AG04449 (cell line): ENCODE measurements around the gene SDR42E2.
"Not testable (repeated sequence)": the region's sequence is repeated elsewhere in the genome, so short reads cannot be mapped to it uniquely, and the experiment has no call there.

ENCODE experiments used
- CTCF ChIA-PET: fragments of 350-600 bp; formaldehyde crosslinking; extraction: SDS; loops from one replicate; lab custom pipeline; 2021; ENCODE audit warnings: antibody characterized with exemption; lab: Yijun Ruan, JAX
- POLR2A ChIA-PET: fragments of 400-600, 350-600 bp; formaldehyde crosslinking; extraction: SDS; loops from one replicate; lab custom pipeline; 2020; ENCODE audit warnings: antibody characterized with exemption, inconsistent platforms; lab: Yijun Ruan, JAX
- DNase-seq: peaks from one replicate; pipeline ENCODE4 v3.0.0-alpha.2; 2010; ENCODE audit warnings: low read depth, low spot score
- H3K4me3 ChIP-seq: 2 replicates; pipeline ENCODE4 v1.5.1; 2011; ENCODE audit warnings: low read depth, mild to moderate bottlenecking, control low read depth, low read length
- TF ChIP-seq, protein P1 (sequence below): IDR thresholded peaks from one replicate; pipeline ENCODE4 v1.5.1; 2011; ENCODE audit warnings: mild to moderate bottlenecking, moderate library complexity, low read length, control low read depth, inconsistent platforms; ENCODE audit not compliant: insufficient read depth; ENCODE audit errors: missing control alignments

Gene SDR42E2

DNA sequence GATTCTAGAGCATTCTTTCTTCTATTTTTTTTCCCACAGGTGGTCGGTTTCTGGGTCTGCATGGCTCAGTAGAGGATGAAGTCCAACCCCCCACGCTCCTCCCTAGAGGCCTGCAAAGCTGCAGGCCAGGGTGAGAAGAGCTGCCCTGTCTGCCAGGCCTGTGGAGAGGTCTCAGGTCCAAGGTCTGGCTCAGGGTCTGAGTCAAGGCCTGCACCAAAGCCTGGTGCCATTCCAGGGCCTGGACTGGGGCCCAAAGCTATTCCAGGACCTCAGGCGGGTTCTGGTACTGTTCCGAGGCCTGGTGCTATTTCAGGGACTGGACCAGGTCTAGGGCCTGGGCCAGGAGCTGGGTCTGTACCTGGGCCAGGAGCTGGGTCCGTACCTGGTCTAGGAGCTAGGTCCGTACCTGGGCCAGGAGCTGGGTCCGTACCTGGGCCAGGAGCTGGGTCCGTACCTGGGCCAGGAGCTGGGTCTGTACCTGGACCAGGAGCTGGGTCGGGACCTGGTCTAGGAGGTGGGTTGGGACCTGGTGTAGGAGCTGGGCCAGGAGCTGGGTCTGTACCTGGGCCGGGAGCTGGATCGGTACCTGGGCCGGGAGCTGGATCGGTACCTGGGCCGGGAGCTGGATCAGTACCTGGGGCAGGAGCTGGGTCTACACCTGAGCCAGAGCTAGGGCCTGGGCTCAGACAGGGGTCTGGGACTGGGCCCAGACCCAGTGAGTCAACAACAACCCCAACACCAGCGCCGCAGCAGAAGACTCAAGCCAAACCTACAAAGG lies 3.4 kb downstream of the SDR42E2 start:
- no peak overlapping the region for H3K4me3 ChIP-seq
- POLR2A ChIA-PET = no interaction called here

DNA sequence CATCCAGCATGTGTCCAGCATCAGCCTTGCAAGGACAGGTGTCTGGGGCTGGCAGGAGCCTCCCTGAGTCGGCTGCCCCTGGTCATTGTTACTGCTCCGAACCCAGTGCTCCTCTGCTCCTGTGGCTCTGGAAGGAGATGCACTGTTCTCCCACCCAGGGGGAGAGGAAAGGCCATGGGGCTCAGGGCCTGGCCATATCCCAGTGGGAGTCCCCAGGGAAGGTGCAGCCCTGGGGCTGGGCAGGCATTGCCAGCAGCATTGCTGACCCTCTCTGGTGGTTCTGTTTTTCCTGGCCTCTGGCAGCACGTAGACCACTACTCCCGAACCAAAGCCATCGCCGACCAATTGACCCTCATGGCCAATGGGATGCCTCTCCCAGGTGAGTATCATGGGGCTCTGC lies 9.6 kb downstream of the SDR42E2 start:
- H3K4me3 ChIP-seq = no peak overlapping the region
- no peak for DNase-seq
- ChIA-PET POLR2A (no interaction called here), CTCF (no interaction called here)
- TF ChIP-seq, protein P1, sequence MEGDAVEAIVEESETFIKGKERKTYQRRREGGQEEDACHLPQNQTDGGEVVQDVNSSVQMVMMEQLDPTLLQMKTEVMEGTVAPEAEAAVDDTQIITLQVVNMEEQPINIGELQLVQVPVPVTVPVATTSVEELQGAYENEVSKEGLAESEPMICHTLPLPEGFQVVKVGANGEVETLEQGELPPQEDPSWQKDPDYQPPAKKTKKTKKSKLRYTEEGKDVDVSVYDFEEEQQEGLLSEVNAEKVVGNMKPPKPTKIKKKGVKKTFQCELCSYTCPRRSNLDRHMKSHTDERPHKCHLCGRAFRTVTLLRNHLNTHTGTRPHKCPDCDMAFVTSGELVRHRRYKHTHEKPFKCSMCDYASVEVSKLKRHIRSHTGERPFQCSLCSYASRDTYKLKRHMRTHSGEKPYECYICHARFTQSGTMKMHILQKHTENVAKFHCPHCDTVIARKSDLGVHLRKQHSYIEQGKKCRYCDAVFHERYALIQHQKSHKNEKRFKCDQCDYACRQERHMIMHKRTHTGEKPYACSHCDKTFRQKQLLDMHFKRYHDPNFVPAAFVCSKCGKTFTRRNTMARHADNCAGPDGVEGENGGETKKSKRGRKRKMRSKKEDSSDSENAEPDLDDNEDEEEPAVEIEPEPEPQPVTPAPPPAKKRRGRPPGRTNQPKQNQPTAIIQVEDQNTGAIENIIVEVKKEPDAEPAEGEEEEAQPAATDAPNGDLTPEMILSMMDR = no peak

More for the DNA sequence above, 3.4 kb downstream of the SDR42E2 start:
- DNase-seq = no peak
- CTCF ChIA-PET = interaction anchor here (1.6 kb wide), 1 partner anchor 88 kb away, joined by 4 read pairs; no protein-coding TSS in a partner anchor
- TF ChIP-seq, protein P1 = no peak

DNA sequence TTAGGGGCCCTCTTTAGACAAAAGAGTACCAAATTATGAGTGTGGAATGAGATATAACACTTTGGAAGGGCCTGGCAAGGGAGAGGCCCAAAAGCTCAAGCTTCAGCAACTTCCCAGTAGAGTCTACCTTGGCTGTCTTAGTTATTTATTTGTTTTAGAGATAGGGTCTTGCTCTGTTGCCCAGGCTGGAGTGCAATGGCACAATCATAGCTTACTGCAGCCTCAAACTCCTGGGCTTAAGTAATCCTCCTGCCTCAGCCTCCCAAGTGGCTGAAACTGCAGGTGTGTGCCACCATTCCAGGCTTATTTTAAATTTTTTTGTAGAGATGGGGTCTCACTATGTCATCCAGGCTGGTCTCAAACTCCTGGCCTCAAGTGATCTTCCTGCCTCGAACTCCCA lies 10.3 kb downstream of the SDR42E2 start:
- CTCF ChIA-PET, H3K4me3 ChIP-seq, DNase-seq, POLR2A ChIA-PET: not testable (repeated sequence)

DNA sequence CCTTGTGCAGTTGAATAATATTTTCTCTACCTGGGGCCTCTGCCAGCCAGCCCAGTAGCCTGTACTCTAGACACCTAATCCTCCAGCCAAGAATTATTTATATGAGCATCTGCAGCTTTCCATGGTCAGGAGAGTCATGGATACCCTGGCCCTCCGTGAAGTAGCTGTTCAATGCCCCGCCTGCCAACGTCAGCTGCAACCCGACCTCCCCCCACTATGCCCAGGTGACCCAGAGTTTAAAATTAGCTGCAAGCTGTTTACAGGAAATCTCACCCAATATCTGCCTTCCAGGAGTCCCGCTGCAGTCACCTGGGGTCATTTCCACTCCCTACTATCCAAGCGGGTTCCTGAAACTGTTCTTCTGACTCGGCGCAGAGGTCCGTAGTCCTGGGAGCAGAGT lies 12.3 kb downstream of the SDR42E2 start:
- no peak overlapping the region for H3K4me3 ChIP-seq
- DNase-seq = no peak
- TF ChIP-seq, protein P1 = no peak
- ChIA-PET CTCF (interaction anchor here (1.2 to 2.7 kb wide), 2 partner anchors 14 to 174 kb away, joined by 3 to 11 read pairs; partner anchors contain the start of gene PDZD9), POLR2A (no interaction called here)

DNA sequence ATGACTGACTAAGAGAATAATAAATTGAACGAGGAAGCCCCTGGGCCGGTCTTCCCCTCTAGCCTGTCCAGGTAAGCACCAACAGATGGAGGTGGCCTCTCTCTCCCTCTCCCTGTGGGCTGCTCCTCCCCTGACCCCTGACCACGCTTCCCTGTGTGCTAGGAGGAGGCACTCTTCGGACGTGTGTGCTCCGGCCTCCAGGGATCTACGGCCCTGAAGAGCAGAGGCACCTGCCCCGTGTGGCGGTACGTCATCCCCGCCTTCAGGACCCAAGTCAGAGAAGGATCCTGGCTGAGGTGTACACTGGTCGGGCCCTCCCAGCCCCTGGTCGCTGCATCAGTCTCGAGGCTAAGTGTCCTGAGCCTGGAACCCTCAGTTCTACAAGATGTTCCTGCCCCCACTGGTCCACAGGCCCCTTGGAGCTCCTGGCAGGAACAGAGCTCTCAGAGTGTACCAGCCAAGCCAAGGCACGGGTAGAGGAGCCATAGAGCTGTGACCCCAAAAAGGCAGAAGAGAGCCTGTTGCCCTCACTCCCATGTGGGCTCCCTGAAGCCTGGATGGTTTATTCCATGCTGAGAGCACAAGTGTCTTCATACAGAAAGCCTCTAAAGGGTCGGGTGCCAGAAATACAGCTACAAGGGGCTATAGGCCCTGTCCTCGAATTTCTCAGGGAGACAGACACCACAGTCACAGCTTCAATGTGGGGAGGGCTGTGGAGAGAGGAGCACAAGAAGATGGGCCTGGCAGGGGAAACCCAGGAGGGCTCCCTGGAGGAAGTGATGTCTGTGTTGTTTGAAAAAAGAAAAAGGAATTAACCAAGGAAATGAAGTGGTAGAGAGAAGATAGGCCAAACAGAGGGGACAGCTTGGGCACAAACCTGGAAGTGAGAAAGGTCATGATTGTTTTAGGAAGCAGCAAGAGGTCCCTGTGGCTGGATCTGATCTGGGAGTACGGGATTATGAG lies 15.9 kb downstream of the SDR42E2 start:
- ChIA-PET POLR2A (no interaction called here), CTCF (interaction anchor here (3.4 kb wide), 1 partner anchor 10 kb away, joined by 19 read pairs; no protein-coding TSS in a partner anchor)
- no peak for DNase-seq
- H3K4me3 ChIP-seq = no peak overlapping the region
- TF ChIP-seq, protein P1 = no peak

DNA sequence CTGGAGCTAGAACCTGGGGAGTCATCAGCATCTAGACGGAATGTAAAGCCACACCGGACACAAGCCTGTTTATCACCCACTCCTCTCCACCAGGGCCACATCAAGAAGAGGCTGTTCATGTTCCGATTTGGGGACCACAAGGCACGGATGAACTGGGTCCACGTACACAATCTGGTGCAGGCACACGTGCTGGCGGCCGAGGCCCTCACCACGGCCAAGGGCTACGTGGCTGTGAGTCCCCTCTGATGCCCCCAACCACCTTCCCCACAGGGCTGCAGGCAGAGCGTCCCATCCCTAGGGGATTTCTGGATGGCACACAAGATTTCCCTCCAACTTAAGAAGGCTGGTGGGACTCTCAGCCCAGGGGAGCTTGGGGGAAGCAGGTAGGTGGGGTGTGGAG lies 19.1 kb downstream of the SDR42E2 start:
- ChIA-PET POLR2A (no interaction called here), CTCF (interaction anchor here (1.6 to 11.8 kb wide), 3 partner anchors 7 to 179 kb away, joined by 3 to 272 read pairs (median 12); partner anchors contain the start of genes MOSMO and PDZD9)
- no peak overlapping the region for H3K4me3 ChIP-seq
- no peak for DNase-seq
- TF ChIP-seq, protein P1 = no peak
